ENCODE results near the gene VMO1.

DNA sequence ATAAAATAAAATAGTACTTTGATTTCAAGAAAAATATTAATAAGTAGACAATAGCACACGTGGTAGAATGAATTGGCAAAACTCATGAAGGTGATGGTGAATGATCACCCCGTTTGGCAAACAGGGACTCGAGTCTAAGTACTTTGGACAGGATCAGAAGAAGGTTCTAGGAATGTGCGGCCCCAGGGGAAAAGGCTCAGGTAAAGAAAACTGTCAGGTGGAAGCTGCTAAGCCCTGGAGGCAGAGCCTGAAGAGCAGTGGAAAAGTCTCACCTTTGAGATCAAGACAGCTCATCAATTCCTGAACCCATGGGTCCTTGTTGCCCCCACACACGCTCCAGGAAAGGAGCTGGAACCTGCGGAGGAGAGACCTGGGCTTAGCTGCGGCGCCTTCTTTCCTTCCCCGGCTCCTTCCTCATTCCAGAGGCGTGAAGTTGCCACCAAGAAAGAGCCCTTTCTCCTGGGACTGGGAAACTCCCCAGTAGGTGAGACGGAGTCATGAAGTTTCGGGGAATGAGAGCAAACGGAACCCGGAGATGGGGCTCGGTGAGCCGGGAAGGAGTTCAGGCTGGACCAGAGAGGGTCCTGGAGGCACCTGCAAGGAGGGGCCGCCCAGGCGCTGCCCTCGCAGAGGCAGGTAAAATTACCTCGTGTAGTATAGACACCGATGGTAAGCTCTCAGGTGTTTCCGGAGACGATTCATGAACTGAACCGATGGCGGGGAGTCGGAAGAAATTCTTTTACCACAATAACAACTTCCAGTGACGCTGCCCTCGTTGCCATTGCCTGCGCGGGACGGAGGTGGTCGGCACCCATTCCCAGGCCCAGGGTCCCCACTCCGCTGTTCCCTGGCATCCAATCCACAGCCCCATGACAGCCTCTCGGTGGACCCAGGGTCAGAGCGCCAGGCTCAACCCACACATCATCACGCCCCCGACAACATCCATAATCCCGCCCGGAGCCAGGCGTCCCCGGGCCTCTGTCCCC, 47.7 kb downstream of the VMO1 start:
- TF ChIP-seq, protein P1, sequence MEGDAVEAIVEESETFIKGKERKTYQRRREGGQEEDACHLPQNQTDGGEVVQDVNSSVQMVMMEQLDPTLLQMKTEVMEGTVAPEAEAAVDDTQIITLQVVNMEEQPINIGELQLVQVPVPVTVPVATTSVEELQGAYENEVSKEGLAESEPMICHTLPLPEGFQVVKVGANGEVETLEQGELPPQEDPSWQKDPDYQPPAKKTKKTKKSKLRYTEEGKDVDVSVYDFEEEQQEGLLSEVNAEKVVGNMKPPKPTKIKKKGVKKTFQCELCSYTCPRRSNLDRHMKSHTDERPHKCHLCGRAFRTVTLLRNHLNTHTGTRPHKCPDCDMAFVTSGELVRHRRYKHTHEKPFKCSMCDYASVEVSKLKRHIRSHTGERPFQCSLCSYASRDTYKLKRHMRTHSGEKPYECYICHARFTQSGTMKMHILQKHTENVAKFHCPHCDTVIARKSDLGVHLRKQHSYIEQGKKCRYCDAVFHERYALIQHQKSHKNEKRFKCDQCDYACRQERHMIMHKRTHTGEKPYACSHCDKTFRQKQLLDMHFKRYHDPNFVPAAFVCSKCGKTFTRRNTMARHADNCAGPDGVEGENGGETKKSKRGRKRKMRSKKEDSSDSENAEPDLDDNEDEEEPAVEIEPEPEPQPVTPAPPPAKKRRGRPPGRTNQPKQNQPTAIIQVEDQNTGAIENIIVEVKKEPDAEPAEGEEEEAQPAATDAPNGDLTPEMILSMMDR (IDR thresholded peaks at IDR 0.05; ENCODE audit: insufficient read depth, low read length) = no peak
- TF ChIP-seq, protein P2, sequence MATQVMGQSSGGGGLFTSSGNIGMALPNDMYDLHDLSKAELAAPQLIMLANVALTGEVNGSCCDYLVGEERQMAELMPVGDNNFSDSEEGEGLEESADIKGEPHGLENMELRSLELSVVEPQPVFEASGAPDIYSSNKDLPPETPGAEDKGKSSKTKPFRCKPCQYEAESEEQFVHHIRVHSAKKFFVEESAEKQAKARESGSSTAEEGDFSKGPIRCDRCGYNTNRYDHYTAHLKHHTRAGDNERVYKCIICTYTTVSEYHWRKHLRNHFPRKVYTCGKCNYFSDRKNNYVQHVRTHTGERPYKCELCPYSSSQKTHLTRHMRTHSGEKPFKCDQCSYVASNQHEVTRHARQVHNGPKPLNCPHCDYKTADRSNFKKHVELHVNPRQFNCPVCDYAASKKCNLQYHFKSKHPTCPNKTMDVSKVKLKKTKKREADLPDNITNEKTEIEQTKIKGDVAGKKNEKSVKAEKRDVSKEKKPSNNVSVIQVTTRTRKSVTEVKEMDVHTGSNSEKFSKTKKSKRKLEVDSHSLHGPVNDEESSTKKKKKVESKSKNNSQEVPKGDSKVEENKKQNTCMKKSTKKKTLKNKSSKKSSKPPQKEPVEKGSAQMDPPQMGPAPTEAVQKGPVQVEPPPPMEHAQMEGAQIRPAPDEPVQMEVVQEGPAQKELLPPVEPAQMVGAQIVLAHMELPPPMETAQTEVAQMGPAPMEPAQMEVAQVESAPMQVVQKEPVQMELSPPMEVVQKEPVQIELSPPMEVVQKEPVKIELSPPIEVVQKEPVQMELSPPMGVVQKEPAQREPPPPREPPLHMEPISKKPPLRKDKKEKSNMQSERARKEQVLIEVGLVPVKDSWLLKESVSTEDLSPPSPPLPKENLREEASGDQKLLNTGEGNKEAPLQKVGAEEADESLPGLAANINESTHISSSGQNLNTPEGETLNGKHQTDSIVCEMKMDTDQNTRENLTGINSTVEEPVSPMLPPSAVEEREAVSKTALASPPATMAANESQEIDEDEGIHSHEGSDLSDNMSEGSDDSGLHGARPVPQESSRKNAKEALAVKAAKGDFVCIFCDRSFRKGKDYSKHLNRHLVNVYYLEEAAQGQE (IDR thresholded peaks at IDR 0.05; ENCODE audit: insufficient replicate concordance, low read depth) = no peak

Measured in HL-60 (cell line).